ENCODE measurements around the gene MBL2.

MBL2 gene

DNA sequence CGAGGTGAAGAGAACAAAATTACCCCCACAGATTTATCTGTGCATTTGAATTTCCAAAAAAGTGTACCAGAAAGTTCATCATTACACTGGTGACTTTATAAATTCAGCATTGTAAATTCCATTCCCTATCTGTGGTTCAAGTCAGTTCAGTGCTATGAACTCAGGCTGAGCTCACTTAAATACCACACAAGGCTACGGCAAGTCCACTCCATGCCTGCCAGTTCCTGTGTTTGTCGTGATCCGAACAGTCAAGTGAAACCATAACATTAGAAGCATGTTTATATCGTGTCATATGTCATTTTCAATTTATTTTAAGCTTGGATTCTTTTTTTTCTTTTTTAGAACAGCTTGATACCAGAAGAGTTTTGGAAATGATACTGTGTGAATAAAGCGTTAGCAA, 14.8 kb downstream of the MBL2 start:
- FAIRE-seq (no peak), DNase-seq (ENCODE audit: insufficient read length, low spot score) (no peak)
- TF ChIP-seq POU2F2 (IDR thresholded peaks at IDR 0.05; ENCODE audit: low read depth, low read length) = no peak
- no peak for TF ChIP-seq TAF1 (IDR thresholded peaks at IDR 0.05; ENCODE audit: low read depth, low read length)
- no peak for TF ChIP-seq PAX5 (IDR thresholded peaks at IDR 0.05; ENCODE audit: insufficient read depth, low read length, severe bottlenecking)
- no peak for TF ChIP-seq SPI1 (IDR thresholded peaks at IDR 0.05; ENCODE audit: low read depth, low read length)

DNA sequence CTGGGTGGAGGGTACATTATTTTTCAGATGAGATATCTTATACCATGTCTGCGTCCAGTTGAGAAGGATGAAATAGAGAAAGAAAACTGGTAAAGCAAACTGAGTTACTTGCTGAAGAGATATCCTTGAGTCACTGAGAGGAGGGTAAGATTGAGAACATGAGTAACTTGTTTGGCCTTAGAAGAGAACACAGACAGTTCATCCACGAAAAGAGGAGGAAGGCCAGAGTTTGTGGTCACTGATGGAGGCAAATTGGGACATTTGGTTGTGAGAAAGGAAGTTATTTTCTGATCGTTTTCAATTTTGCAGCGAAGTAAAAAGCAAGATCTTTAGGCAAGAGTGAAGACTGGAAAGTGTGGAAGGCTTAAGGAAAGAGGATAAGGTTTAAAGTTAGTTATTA, 15.6 kb downstream of the MBL2 start:
- no peak for FAIRE-seq
- TF ChIP-seq PAX5 (IDR thresholded peaks at IDR 0.05; ENCODE audit: insufficient read depth, low read length, severe bottlenecking) (no peak), POU2F2 (IDR thresholded peaks at IDR 0.05; ENCODE audit: low read depth, low read length) (no peak), TAF1 (IDR thresholded peaks at IDR 0.05; ENCODE audit: low read depth, low read length) (no peak), SPI1 (IDR thresholded peaks at IDR 0.05; ENCODE audit: low read depth, low read length) (no peak), POLR2AphosphoS5 (IDR thresholded peaks at IDR 0.05; ENCODE audit: low read depth, low read length) (no peak), POLR2A (IDR thresholded peaks at IDR 0.05; ENCODE audit: low read depth, low read length) (no peak)
- no peak for DNase-seq (ENCODE audit: insufficient read length, low spot score)

DNA sequence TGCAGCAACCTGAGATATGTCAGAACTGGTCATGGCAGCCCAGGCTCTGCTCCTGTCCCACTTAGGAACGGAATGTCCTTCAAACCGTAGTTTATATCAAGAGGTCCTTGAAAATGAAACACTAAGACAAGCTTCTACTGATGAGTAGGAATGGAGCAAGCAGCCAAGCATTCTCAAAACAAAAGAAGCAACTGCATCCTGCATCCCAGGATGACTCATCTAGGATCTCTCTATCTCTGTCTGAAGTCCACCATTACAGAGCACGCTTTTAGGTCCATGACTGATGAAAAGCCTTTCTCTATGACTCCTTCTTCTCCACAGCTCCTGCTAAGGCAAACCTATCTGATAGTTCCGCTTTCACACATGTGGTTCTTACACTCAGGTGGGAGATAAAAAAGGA, 16.3 kb downstream of the MBL2 start:
- TF ChIP-seq POLR2AphosphoS5 (IDR thresholded peaks at IDR 0.05; ENCODE audit: low read depth, low read length) (no peak), PAX5 (IDR thresholded peaks at IDR 0.05; ENCODE audit: insufficient read depth, low read length, severe bottlenecking) (no peak), SPI1 (IDR thresholded peaks at IDR 0.05; ENCODE audit: low read depth, low read length) (no peak), POLR2A (IDR thresholded peaks at IDR 0.05; ENCODE audit: low read depth, low read length) (no peak)
- no peak for DNase-seq (ENCODE audit: insufficient read length, low spot score)
- no peak for FAIRE-seq

DNA sequence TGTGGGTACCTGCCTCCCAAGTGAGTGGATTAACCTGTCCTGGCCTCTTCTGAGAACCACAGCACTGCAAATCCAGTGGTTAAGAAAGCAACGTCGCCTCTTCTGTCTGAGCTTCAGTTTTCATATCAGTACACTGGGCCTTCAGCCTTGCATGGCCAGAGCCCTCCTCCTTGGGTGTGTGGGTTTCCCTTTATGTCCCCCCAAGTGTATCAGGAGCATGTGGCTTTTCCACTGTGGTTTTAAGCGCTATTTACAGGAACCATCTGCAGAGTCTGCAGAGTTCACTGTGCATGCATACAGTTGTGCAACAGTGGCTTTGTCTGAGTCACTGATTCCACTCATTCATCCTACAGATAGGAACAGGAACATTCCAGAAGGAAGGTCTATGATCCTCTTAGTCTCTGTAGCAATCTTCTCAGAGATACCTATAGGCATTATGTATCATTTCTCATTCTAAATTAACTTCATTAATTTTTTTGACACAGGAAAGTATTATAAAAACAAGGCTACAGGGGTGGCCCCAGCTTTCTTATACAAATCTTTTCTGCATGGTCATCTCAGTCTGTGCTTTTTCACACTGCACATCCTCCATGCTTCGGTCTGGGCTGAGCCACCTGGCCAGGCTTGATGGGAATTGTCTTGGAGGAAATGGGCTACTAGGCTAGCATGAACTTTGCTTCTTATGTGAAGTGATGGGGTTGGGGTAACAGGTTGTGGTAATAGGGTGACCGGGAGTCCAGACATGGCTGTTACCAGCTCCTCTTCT, 17.1 kb downstream of the MBL2 start:
- FAIRE-seq = peak; percentile 41
- TF ChIP-seq PAX5 (IDR thresholded peaks at IDR 0.05; ENCODE audit: insufficient read depth, low read length, severe bottlenecking) = no peak
- TF ChIP-seq POLR2AphosphoS5 (IDR thresholded peaks at IDR 0.05; ENCODE audit: low read depth, low read length) = no peak
- no peak for TF ChIP-seq SPI1 (IDR thresholded peaks at IDR 0.05; ENCODE audit: low read depth, low read length)
- no peak for TF ChIP-seq TAF1 (IDR thresholded peaks at IDR 0.05; ENCODE audit: low read depth, low read length)
- TF ChIP-seq POLR2A (IDR thresholded peaks at IDR 0.05; ENCODE audit: low read depth, low read length) = no peak
- no peak for TF ChIP-seq POU2F2 (IDR thresholded peaks at IDR 0.05; ENCODE audit: low read depth, low read length)
- DNase-seq (ENCODE audit: insufficient read length, low spot score) = no peak

DNA sequence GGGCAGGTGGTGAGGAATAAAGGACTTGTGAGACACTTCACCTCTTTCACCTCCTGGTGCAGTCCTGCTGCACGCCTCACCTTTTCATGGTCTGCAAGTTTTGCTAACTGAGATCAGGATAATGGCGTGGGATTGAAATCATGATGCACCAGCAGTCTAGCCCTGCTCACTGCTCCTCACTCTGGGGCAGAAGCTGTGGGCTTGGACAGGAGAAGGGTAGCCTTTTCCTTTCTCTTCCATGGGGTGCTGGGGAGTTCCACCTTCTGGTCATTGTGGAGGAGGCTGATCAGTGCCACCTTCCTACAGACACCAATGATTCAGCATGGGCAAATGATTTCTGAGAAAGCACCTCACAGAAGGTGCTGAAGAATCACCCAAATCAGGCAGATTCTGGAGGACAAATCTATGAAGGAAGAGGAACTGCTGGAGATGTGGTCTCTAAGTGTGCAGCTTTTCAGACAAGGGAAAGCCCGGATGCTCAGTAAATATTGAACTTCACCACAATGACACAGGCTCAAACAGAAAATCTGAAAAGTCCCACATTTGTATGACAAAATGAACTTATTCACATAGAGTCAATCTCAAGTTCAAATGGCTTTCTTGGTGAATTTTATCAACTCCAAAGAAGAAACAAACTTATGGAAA, 19.7 kb downstream of the MBL2 start:
- TF ChIP-seq POLR2AphosphoS5 (IDR thresholded peaks at IDR 0.05; ENCODE audit: low read depth, low read length) = no peak
- TF ChIP-seq TAF1 (IDR thresholded peaks at IDR 0.05; ENCODE audit: low read depth, low read length) = no peak
- peak; percentile 71 for TF ChIP-seq SPI1 (IDR thresholded peaks at IDR 0.05; ENCODE audit: low read depth, low read length)
- DNase-seq (ENCODE audit: insufficient read length, low spot score) (no peak), FAIRE-seq (no peak)

DNA sequence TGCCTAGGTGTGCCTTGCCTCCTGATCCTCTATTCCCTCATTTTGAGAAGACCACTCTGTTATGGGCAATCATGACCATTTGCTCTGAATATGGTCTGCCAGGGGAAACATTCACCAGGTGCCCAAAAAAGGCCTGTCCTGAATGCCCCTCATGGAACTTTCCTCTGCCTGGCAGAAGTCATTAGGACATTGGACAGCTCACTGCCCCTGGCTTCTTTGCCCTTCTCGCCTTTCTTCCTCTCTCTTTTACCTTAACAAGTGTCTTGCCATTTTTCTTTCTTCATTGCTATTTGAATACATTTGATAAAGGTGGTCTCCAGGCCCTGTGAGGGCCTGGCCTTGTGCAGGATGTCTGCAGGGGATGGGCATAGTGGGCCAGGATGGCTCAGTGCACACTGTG, 20.3 kb downstream of the MBL2 start:
- no peak for DNase-seq (ENCODE audit: insufficient read length, low spot score)
- FAIRE-seq = no peak
- TF ChIP-seq POLR2A (IDR thresholded peaks at IDR 0.05; ENCODE audit: low read depth, low read length) (no peak), SPI1 (IDR thresholded peaks at IDR 0.05; ENCODE audit: low read depth, low read length) (no peak), PAX5 (IDR thresholded peaks at IDR 0.05; ENCODE audit: insufficient read depth, low read length, severe bottlenecking) (no peak), POLR2AphosphoS5 (IDR thresholded peaks at IDR 0.05; ENCODE audit: low read depth, low read length) (no peak), POU2F2 (IDR thresholded peaks at IDR 0.05; ENCODE audit: low read depth, low read length) (no peak), TAF1 (IDR thresholded peaks at IDR 0.05; ENCODE audit: low read depth, low read length) (no peak)

DNA sequence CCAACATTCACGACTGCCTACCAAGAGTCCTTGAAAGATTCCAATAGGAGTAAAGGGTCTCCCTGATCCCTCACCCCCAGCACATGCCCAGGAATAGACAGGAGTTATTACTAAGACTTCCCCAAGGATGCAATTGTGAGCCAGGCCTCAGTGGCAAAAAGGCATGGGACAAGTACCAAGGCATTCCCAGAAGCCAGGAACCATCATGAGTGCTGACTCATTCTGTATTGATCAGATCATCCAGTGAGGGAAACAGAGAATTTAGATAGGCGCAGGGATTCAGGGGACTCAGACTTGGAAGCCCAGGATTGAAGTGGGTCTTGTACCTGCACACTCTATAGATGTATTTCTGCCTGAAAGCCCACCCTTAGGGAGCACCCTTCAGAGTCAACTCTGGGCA, 21.2 kb downstream of the MBL2 start:
- FAIRE-seq (no peak), DNase-seq (ENCODE audit: insufficient read length, low spot score) (no peak)
- TF ChIP-seq PAX5 (IDR thresholded peaks at IDR 0.05; ENCODE audit: insufficient read depth, low read length, severe bottlenecking) (no peak), POLR2A (IDR thresholded peaks at IDR 0.05; ENCODE audit: low read depth, low read length) (no peak), TAF1 (IDR thresholded peaks at IDR 0.05; ENCODE audit: low read depth, low read length) (no peak), POLR2AphosphoS5 (IDR thresholded peaks at IDR 0.05; ENCODE audit: low read depth, low read length) (no peak), POU2F2 (IDR thresholded peaks at IDR 0.05; ENCODE audit: low read depth, low read length) (no peak), SPI1 (IDR thresholded peaks at IDR 0.05; ENCODE audit: low read depth, low read length) (no peak)

DNA sequence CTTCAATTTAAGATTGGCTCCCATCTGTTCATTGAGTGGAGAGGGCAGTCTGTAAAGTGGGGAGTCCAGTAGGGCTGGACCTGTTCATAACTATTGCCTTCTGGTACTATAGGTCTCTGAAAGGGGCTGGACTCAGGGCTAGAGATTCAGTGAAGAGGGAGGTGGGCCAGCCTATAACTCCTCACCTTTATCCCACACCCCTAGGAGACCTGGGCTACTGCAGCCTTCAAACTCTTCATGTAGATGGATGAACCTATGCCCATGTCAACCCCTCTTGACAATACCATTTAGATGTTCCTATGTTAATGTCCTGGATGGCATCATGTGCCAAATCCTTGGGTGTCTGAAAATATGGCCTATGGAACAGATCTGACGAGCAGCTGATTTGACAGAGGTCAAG, 22.0 kb downstream of the MBL2 start:
- DNase-seq (ENCODE audit: insufficient read length, low spot score) (no peak), FAIRE-seq (no peak)
- TF ChIP-seq POU2F2 (IDR thresholded peaks at IDR 0.05; ENCODE audit: low read depth, low read length) (no peak), POLR2AphosphoS5 (IDR thresholded peaks at IDR 0.05; ENCODE audit: low read depth, low read length) (no peak), TAF1 (IDR thresholded peaks at IDR 0.05; ENCODE audit: low read depth, low read length) (no peak), SPI1 (IDR thresholded peaks at IDR 0.05; ENCODE audit: low read depth, low read length) (no peak), PAX5 (IDR thresholded peaks at IDR 0.05; ENCODE audit: insufficient read depth, low read length, severe bottlenecking) (no peak), POLR2A (IDR thresholded peaks at IDR 0.05; ENCODE audit: low read depth, low read length) (no peak)

DNA sequence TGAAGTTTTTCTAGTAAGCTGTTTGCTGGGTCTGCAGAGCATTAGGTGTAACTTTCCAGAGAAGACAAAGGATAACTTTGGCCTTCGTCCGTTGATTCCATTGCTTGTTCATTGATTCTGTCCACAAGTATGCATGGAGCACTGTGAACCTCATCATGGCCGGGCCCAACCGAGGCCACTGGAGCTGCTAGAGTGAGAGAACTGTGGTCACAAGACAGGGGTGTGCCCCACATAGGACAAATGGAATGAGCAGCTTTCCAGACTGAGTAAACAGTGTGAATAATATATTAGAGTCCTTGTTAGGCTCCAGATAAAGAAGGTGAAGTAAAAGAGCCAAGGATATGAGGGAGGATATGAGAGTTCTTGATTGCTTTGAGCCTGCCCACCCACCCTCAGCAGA, 24.9 kb downstream of the MBL2 start:
- FAIRE-seq = no peak
- DNase-seq (ENCODE audit: insufficient read length, low spot score) = no peak
- TF ChIP-seq POU2F2 (IDR thresholded peaks at IDR 0.05; ENCODE audit: low read depth, low read length) = no peak
- no peak for TF ChIP-seq POLR2AphosphoS5 (IDR thresholded peaks at IDR 0.05; ENCODE audit: low read depth, low read length)
- no peak for TF ChIP-seq TAF1 (IDR thresholded peaks at IDR 0.05; ENCODE audit: low read depth, low read length)
- TF ChIP-seq POLR2A (IDR thresholded peaks at IDR 0.05; ENCODE audit: low read depth, low read length) = no peak
- TF ChIP-seq PAX5 (IDR thresholded peaks at IDR 0.05; ENCODE audit: insufficient read depth, low read length, severe bottlenecking) = no peak
- TF ChIP-seq SPI1 (IDR thresholded peaks at IDR 0.05; ENCODE audit: low read depth, low read length) = no peak

DNA sequence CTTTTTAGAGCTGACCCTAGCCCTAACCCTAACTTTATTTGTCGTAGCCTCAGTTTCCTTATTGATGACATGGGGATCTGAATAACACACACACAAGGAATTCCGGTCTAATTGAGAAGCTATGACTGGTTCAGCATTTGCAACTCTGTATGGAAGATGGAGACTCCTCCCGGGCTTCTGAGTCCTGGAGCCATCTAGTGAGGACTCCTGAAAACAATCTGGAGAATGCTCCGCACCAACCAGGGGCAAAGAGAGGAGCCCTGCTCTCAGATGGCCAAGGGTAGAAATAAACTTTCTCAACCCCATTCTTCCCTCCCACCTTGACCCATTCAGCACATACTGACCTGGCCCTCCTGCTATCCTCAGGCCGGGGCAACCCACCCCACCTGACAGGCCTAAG, 26.4 kb downstream of the MBL2 start:
- TF ChIP-seq PAX5 (IDR thresholded peaks at IDR 0.05; ENCODE audit: insufficient read depth, low read length, severe bottlenecking) (no peak), POLR2AphosphoS5 (IDR thresholded peaks at IDR 0.05; ENCODE audit: low read depth, low read length) (no peak), SPI1 (IDR thresholded peaks at IDR 0.05; ENCODE audit: low read depth, low read length) (no peak), TAF1 (IDR thresholded peaks at IDR 0.05; ENCODE audit: low read depth, low read length) (no peak), POLR2A (IDR thresholded peaks at IDR 0.05; ENCODE audit: low read depth, low read length) (no peak), POU2F2 (IDR thresholded peaks at IDR 0.05; ENCODE audit: low read depth, low read length) (no peak)
- FAIRE-seq (no peak), DNase-seq (ENCODE audit: insufficient read length, low spot score) (no peak)

All from GM12891 (cell line).